A204.1 (cell line): ENCODE measurements around the gene IRX4.

Experiments
- FAIRE-seq: peaks from 2 replicates; lab custom pipeline; 2012; peaks lifted over from hg19 to GRCh38; lab: Jason Lieb, UNC

The IRX4 gene

DNA sequence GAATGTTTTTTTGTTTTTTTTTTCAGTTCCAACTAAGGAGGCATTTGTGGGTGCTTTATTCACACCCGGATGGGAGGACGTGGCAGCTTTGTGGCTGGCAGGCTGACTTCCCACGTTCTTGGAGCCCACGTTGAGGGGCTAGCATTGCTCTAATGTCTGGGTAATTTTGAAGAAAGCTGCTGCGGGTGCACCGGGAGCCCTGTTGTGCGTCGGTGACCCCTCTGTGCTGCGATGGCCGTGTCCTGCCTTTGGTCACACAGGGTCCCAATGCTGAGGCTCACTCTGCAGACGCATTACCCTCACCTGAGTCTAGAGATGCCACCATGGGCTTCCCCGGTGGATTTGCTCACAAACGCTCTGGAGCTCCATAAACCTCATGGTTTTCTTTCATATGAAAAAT lies 47.3 kb downstream of the IRX4 start:
- FAIRE-seq = no peak

DNA sequence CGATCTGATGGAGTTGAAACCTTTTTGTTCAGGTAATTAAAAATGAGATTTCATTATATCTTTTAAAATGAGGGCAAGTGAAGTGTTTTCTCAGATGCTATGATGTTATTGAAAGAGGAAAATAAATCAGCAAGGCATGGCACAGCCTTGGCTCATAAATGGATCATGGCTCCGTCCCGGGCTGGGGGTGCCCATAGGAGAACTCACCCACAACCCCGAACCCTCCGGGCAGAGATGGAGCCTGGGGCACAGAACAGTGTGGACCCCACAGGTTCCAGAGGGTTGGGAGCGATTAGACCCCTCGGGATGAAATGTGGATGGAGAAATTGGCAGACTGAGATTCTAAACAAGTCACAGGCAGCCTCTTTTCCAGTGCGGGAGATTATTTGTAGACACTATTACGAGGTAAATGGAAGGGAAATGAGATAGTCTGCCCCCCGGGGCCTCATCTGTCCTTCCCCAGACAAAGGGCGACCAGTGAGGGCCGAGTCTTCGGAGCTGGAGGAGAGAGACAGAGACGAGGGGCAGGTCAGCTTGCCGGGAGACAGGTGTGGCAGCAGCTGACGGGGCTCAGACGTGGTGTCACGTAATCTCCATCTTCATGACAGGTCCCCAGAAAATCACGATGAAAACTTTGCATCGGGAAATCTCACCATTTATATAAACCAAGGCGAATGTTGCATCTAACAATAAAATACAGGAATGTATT lies 47.9 kb downstream of the IRX4 start:
- no peak for FAIRE-seq

DNA sequence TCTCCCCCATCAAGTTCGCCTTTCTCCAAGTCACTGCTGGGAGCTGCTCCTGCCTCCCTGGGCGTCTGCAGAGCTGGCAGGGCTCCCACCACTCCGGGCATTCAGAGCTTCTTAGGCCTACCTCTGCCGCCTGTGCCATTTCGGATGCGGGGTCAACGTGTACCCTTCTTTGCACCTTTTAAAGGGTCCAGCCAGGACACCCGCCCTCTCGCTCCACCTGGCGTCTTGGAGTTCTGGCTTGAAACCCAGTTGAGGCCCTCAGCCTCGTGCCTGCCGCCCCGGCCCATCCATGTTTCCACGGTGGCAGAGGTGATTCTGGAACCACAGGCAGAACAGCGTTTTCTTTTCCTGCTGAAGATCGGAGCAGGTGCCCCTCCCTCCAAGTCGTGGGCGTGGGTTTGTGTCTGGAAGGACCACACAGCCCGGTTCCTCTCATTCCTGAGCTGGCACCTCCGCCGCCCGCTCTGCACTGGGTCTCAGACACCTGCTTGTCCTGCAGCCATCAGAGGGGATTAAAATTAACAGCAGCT lies 48.6 kb downstream of the IRX4 start:
- FAIRE-seq = no peak

DNA sequence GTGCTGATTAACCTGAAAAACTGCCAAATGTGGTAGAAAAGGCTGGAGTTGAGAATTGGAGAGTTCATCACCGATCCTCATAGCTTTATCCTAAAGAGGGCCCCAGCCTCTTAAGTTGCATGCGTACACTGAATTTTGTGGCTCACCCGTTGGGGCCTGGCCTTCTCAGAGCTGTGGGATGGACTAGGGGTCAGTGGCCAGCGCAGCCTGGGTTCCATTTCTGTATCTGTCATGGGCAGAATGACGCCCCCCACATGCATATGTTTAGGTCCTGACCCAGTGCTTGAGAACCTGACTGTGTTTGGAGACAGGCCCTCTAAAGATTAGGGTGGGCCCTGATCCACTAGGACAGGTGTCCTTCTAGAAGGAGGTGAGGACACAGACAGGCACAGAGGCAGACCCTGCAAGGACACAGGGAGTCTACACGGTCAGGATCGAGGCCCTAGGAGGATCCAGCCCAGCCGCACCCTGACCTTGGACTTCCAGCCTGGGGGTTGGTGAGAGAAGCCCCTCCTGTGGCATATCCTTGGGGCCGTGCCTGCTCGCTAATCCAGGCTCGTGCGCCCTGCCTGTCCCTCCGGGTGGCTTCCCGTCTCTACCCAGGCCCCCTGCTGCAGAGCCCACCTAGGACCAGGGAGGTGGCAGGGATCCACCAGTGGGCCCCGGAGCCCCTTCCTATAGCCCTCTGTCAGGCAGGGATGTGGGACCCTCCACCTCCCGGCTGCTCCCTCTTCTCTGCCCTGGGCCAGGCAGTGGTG lies 49.3 kb downstream of the IRX4 start:
- FAIRE-seq = no peak

DNA sequence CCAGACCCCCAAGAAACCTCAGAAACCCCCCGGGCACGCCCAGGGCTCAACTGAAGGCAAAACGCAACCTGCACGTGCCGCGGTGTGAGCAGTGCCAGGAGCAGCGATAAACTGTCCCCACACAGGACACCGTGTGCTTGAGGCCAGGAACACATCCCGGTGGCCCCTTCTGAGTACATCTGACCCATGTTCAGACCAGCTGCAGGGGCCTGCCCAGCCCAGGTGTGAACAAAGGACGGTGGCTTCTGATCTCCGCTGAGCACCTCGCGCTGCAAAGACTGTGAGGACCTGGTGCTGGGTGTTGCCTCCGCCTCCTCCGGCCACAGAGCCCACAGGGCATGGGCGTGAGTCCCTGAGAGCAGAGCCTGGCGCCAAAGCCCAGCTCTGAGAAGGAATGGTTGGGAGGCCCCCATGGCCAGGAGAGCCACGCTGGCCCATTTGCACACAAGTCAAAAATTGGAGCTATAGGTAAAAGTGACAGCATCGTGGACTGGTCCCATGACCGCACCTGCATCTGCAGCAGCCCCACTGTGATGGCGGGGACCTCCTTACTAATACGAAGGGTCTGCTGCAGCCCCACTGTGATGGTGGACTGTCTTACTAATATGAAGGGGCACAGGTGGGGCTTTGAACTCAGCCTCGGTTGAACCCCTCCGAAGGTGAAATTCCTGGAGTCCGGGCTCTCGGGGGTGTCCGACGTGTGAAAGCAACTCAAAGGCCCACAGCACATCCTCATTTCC lies 50.0 kb downstream of the IRX4 start:
- FAIRE-seq = no peak

DNA sequence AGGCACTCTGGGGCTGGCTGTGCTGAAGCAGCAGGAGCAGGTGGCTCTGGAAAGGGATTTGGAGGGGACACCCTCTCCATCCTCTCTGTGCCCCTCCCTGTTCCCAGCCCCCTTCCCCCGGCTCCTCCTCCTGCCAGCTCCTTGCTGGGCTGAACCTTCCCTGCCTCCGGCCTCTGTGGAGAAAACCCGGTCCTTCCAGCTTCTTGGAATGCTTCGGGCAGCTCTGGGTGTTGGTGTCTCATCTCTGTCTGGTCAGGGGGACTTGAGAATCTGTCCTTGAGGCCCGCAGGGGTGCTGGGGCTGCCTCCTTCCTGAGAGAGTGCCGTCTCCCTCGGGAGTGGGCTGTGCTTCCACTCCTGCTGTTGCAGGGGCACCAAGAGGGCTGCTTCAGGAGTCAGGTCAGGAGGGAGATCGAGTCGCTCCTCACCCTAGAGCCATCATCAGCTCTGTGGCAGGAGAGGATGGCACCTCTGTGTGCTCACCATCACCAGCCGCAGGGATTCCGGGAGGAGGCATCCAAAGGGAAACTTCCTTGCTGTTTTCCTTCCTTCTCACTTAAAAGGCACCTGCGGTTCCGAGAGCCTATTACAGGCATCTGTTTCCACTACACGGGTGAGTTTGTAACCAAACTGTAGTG lies 50.9 kb downstream of the IRX4 start:
- no peak for FAIRE-seq

DNA sequence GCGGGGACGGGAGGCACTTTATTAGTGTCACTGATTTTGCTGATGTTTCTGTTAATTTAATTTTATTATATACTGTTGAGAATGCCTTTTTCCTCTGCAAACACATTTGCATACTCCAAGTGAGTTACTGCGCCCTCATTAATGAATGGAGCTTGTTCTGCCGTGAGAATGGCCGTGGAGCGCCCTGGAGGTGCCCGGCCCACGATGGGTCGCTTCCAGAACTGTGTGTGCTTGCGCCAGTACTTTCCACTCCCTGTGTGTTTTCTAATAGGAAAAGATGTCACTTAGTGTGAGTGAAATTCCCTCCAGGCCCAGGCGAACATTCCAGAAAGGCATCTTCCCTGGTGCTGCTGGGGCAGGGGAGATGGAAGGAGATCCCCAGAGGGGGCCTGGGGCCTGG lies 51.5 kb downstream of the IRX4 start:
- no peak for FAIRE-seq

DNA sequence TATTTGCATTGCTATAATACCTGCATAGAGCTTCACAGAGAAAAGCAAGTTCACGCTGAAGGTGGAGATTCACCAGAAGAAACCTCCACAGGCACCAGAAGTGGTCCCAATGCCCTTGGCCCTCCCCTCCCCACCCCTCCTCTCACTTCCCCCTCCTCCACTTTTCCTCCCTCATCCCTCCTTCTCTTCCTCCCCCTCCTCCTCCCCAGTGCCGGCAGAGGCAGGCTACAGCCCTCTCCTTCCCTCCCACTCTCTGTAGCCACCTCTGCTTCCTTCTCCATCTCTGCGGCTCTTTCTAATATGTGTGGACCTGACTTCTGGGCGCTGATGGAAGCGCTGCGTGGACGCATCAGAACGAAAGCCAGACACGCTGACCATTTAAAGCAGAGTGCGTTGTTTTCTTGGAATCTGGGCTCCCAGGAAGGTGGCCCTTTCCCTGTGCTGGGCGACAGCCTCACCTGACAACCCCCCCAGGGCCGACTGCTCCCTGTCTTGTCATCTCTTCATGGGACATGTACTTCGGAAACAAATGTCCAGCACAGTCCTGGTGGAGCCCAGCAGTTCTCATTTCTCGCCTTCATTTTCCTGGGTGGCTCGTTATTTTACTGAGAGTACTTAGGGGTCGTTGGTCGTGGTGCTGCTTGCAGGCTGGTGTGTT lies 52.0 kb downstream of the IRX4 start:
- FAIRE-seq = no peak

DNA sequence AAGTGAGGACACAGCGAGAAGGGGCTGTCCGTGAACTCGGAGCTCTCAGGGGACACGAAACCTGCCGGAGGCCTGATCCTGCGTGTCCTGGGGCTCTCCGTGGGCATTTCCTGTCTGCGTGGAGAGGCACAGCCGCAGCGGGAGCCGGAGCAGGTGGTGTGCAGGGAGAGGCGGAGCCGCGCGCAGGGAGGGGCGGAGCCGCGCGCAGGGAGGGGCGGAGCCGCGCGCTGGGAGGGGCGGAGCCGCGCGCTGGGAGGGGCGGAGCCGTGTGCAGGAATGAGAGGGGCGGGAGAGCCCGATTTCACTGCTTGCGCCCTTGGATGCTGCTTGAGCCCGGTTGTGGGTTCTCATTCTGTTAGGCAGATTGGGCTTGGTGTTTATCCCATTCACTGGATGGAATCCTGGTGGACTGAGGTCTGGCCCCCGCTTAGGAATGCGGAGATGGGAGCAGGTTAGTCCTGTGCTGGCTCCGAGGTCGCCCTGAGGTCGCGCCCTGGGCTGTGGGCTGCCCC lies 54.8 kb downstream of the IRX4 start:
- FAIRE-seq = no peak
